ENCODE measurements around the gene ATP13A3.

ATP13A3 gene

DNA sequence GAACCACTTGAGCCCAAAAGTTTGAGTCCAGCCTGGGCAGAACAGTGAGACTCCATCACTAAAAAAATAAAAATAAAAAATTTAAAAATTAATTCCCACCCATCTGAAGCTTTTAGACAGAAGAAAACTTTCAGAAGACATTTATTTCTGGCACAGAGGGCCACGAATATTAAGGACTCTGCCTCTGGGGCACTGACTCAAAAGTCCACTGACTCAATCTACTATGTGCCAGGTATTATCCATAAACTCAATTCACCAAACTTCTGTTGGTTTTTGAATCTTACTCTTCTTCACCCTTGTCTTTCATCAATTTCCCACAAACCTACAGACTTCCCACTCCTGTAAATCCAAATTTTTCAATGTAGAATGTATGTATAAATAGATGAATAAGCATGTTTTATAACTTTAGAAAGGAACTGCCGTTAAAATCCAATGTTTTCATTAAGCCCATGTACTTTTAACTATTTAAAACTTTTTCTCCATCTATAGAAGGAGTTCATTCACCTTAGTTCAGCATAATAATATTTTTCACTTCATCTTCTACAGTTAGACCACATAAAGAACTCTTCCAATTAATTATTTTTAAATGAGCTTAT, 19.9 kb downstream of the ATP13A3 start:
- DNase-seq (ENCODE audit: low read depth), result no peak
- H3K4me3 ChIP-seq (ENCODE audit: low read length), result no peak overlapping the region
- TF ChIP-seq, protein P1, sequence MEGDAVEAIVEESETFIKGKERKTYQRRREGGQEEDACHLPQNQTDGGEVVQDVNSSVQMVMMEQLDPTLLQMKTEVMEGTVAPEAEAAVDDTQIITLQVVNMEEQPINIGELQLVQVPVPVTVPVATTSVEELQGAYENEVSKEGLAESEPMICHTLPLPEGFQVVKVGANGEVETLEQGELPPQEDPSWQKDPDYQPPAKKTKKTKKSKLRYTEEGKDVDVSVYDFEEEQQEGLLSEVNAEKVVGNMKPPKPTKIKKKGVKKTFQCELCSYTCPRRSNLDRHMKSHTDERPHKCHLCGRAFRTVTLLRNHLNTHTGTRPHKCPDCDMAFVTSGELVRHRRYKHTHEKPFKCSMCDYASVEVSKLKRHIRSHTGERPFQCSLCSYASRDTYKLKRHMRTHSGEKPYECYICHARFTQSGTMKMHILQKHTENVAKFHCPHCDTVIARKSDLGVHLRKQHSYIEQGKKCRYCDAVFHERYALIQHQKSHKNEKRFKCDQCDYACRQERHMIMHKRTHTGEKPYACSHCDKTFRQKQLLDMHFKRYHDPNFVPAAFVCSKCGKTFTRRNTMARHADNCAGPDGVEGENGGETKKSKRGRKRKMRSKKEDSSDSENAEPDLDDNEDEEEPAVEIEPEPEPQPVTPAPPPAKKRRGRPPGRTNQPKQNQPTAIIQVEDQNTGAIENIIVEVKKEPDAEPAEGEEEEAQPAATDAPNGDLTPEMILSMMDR (conservative IDR thresholded peaks at IDR 0.05; ENCODE audit: low read length), result no peak

DNA sequence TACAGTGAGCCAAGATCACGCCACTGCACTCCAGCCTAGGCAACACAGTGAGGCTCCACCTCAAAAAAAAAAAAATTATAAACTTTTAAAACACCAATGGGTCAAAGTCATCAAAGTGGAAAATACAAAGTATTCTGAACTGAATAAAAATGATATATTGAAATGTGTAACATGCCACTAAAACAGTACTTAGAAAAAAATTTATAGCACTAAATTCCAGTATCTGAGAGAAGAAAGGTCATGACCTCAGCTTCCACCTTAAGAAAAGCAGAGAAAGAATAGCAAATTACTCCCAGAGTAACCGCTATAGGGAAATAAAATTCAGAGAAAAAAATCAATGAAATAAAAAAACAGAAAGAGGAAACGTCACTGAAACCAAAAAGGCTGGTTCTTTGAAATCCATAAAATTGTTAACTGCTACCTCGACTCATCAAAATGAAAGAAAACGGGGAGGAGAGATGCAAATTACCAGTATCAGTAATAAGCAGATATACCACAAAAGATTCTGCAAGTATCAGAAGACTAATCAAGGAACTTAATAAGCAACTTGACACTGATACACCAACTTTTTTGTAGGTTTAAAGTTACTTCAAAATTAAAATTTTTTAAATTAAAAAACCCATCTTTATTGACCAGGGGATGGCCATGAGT, 20.8 kb downstream of the ATP13A3 start:
- no peak for DNase-seq (ENCODE audit: low read depth)
- no peak overlapping the region for H3K4me3 ChIP-seq (ENCODE audit: low read length)
- TF ChIP-seq, protein P1 (conservative IDR thresholded peaks at IDR 0.05; ENCODE audit: low read length), result no peak

DNA sequence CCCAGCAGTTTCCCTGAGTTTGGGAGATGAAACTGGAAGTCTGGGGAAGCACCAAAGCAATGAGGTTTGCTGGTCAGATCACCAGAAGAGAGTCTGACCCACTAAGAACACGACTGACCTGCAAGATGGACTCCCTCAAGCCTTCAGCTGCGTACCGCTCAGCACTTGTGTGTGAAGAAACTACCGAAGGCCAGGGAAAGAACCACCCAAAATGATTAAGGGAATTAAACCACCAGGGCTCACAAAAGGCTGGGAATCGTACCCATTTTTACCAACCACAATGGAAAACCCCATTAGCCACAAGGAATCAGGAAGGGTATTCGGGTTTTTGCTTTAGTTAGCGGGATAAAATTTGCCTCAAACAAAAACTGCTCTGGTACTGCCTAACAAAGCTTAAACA, 21.6 kb downstream of the ATP13A3 start:
- TF ChIP-seq, protein P1 (conservative IDR thresholded peaks at IDR 0.05; ENCODE audit: low read length), result no peak
- no peak overlapping the region for H3K4me3 ChIP-seq (ENCODE audit: low read length)
- no peak for DNase-seq (ENCODE audit: low read depth)

DNA sequence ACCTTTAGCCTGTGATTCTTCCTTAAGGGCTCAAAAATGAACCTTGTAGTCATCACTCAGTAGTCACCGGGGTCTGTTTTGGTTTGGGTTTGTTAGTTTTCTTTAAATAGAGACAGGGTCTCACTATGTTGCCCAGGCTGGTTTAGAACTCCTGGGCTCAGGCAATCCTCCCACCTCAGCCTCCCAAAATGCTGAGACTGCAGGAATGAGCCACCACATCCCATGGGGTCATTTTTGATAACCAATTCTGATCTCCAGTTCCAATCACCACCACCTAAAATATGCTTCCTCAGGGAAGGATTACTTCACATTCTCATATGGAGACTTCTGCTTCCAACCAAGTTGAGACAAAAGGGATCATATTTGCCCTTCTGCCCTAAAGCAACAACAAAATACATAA, 22.1 kb downstream of the ATP13A3 start:
- no peak for DNase-seq (ENCODE audit: low read depth)
- TF ChIP-seq, protein P1 (conservative IDR thresholded peaks at IDR 0.05; ENCODE audit: low read length), result no peak
- no peak overlapping the region for H3K4me3 ChIP-seq (ENCODE audit: low read length)

DNA sequence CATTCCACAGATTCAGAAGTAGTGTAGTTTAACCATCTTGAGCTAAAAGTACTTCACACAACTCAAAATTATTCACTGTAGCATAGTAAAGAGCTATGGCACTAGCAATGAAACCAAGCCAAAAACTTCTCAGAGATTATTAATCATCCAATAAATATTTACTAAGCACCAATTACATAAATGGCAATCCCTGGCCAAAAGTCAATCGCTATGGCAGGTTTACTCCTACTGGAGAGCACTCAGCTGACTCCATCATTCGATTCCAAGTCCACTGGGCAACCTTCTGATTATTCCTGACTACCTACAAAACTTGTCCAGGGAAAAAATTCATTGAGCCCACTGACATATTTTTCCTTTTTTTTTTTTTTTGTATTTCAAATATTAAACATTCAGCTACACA, 23.9 kb downstream of the ATP13A3 start:
- TF ChIP-seq, protein P1 (conservative IDR thresholded peaks at IDR 0.05; ENCODE audit: low read length), result no peak
- no peak overlapping the region for H3K4me3 ChIP-seq (ENCODE audit: low read length)
- DNase-seq (ENCODE audit: low read depth), result no peak

DNA sequence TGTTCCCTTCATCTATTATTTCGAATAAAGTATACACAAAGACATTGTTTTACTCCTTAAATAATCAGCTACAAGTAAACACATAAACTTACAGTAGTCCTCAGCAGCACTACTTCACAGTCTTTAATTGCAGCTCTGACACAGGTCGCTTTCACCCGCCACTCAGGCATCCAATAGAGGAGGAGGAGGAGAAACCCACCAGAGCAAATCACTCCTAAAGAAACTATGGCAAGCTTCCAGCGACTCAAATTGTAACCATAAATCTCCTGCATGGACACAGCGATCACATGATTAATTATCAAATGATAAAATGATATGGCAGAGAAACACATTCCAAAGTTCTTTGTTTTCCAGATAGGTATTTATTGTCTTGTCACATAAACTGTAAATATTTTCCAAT, 26.2 kb downstream of the ATP13A3 start:
- DNase-seq (ENCODE audit: low read depth), result no peak
- no peak overlapping the region for H3K4me3 ChIP-seq (ENCODE audit: low read length)
- TF ChIP-seq, protein P1 (conservative IDR thresholded peaks at IDR 0.05; ENCODE audit: low read length), result no peak

DNA sequence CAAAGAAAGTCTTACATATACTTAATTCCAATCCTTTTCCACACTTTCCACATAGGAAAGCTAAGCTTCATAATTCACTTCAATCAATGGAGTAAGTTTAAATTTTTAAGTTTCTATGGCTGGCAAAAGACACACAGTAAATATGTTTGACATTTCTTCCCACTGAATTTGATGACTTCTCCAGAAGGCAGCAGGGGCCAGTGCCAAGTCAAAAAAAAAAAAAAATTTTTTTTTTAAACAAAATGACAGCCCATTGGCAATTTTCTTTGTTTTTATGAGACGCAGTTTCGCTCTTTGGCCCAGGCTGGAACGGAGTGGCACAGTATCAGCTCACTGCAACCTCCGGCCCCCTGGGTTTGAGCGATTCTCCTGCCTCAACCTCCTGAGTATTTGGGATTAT, 28.7 kb downstream of the ATP13A3 start:
- no peak for DNase-seq (ENCODE audit: low read depth)
- TF ChIP-seq, protein P1 (conservative IDR thresholded peaks at IDR 0.05; ENCODE audit: low read length), result no peak
- H3K4me3 ChIP-seq (ENCODE audit: low read length), result no peak overlapping the region
